GM12801 (cell line): ENCODE results near the gene TRMT2A.

Experiments
- TF ChIP-seq, protein P1 (sequence below): IDR thresholded peaks from one replicate; pipeline ENCODE4 v1.5.1; 2011; ENCODE audit warnings: control low read depth; ENCODE audit not compliant: insufficient read length; ENCODE audit errors: extremely low read depth

TRMT2A gene

DNA sequence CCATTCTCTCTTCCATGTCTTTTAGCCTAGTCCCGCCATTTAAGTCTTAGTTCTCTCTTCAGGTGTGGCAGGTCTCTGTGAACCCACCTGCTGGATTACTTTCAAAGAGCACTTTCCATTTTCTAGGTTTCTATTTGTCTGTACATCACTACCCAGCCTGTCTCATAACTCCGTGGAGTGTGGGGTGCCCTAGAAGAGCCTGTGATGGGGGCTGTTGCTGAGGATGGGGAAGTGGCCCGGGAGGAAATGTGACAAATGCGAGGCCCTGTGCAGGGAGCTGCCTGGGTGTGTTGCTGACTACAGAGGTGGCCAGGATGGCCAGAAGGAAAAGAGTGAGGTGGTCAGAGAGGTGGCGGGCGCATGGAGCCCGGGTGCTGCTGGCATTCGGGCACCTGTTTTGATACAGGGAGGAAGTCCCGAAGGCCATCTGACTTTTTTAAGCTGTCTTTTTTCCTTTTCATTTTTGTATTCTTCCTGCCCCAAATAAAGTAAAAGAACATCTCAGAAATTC, 26.2 kb downstream of the TRMT2A start:
- TF ChIP-seq, protein P1, sequence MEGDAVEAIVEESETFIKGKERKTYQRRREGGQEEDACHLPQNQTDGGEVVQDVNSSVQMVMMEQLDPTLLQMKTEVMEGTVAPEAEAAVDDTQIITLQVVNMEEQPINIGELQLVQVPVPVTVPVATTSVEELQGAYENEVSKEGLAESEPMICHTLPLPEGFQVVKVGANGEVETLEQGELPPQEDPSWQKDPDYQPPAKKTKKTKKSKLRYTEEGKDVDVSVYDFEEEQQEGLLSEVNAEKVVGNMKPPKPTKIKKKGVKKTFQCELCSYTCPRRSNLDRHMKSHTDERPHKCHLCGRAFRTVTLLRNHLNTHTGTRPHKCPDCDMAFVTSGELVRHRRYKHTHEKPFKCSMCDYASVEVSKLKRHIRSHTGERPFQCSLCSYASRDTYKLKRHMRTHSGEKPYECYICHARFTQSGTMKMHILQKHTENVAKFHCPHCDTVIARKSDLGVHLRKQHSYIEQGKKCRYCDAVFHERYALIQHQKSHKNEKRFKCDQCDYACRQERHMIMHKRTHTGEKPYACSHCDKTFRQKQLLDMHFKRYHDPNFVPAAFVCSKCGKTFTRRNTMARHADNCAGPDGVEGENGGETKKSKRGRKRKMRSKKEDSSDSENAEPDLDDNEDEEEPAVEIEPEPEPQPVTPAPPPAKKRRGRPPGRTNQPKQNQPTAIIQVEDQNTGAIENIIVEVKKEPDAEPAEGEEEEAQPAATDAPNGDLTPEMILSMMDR, result no peak

DNA sequence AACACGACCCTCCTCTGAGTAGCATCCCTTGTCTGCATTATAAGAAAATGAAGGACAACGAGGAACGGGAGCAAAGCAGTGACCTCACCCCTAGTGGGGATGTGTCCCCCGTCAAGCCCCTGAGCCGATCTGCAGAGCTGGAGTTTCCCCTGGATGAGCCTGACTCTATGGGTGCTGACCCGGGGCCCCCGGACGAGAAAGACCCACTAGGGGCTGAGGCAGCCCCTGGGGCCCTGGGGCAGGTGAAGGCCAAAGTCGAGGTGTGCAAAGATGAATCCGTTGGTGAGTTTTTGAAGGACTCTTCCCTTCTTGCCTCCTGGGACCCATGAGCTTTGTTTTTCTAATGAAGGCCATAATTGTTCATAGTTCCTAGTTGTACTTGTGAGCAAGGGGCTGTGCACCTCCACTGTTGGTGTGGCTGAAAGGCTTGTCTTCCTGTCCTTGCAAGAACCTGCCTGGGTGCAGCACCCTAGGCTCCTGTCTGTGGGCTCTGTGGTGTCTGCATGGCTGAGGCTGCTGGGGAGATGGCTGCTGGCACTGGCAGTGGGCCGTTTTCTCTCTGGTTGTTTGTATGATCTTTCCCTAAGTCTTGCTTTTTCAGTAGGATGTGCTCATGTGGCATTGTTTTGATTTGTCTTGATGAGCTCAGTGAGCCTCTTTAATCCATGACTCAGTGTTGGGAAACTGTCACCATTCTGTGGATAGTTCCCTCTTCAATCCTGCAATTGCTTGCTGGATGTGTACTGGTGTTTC, 26.9 kb downstream of the TRMT2A start:
- TF ChIP-seq, protein P1, result no peak

DNA sequence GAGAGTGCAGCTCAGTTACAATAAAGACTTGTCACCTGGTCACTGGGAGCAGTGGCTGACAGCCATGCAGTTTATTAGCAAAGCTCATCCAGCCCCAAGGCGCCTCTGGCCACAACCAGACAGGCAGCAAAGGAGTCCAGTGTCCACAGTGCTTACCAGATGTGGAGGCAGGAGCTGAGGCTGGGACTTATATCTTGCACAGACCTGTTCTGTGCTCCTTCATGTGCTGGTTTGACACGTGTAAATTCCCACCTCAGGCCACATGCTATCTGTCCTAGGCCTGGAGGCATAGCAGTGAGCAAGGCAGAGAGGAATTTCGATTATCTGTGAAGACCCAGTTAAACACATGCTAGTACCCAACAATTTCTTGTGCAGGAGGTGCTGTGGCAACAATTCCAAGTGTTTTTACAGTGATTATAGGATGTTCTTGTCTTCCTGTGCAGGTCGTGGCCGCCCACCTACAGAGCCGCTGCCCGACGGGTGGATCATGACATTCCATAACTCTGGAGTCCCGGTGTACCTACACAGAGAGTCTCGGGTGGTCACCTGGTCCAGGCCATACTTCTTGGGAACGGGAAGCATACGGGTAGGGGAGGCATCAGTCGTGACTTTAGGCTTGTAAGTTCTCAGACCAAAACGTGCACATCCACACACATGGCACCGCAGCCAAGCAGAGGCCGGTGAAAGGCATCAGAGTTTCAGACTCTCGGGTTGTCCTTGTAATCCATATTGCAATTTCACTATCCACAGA, 27.6 kb downstream of the TRMT2A start:
- TF ChIP-seq, protein P1, result no peak

DNA sequence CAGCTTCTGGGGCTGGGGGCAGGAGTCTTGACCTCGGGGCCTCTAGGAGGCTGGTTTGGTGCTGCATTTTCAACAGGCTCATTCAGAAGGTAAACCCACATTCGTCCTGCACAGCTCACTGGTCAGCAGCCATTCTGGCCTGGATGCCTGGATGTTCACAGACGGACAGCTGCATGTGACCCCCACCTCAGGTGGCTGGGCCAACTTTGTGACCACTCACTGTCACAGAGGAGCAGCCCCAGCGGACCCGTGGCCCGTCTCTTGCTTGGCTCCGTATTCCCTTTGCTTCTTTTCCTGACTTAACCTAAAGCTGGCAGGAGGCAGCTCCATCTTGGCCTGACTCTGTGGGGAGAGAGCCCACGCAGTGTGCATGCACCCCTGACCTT, 28.8 kb downstream of the TRMT2A start:
- TF ChIP-seq, protein P1, result no peak

DNA sequence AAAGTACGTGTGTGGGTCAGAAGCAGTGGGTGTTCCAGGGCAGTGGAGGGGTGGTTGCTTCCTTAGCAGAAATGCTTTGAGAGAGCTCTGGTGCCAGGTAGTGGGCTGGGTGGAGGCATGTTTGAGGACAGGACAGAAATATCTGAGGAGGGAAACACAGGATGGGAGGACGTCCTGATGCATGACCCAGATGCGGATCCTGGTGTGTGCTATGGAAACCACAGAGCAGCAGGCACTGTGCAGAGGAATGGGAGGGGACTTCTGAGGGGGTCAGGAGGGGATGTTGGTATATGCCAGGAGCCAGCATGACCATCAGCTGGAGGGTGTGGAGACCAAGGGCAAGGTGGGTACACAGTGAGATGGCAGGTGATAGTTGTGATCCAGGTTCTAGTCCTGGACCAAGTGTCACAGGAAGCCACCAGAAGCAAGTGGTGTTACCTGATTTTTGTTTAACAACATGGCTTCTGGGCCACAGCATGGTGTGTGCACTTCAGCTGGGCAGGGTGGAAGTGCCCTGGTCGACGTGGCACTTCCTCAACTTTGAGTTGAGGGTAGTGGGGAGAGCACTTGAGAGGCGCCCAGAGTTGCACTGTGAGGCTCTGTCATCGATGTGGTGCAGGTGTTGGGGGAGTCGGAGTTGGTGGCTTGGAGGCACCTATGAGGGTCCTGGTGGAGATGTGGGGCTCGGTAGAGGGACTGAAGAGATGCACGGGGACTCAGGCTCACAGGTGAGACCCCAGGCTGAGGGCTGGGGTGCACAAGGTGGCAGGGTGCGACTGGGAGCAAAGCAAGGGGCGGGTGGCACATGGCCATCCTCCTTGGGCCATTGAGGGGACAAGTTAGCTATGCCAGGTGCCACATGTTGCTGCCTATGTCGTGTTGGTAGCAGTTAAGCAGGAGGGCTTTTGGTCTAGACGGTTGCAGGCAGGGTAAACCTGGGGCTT, 29.4 kb downstream of the TRMT2A start:
- TF ChIP-seq, protein P1, result no peak

DNA sequence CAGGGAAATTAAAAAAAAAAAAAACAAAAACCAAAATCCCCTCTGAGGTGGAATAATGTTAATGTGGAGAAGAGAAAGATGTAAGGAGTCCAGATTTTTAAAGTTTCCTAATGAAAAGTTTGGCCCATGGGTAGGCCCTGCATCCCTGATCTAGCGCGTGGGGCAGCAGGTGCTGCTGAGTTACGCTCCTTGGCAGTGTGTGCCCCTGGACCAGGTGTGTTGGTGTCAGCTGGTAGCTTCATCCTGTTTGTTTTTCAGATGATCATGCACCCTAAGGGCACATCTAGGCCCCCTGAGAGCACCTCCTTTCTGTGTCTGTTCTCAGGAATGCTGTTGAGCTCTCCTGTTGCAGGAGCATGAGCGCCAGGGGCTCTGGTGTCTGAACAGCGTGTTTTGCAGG, 30.3 kb downstream of the TRMT2A start:
- TF ChIP-seq, protein P1, result no peak
